SK-N-SH treated with all-trans-retinoic acid at 6 μM for 48 hours (cell line): ENCODE results near the gene INPP4B.

Source experiments
- ARNTL ChIP-seq: fragments of 450-650 bp; formaldehyde crosslinking; IDR thresholded peaks from 2 replicates; pipeline ENCODE4 v1.5.0; 2020; ENCODE audit warnings: low read depth, mild to moderate bottlenecking, moderate library complexity, borderline replicate concordance
- ISL1 ChIP-seq: fragments of 250-450 bp; sonication (Bioruptor Pico); IDR thresholded peaks from 2 replicates; pipeline ENCODE4 v2.1.2; 2022; ENCODE audit warnings: mild to moderate bottlenecking, moderate library complexity
- OSR1 ChIP-seq: fragments of 250-450 bp; sonication (Bioruptor Pico); IDR thresholded peaks from 2 replicates; pipeline ENCODE4 v1.8.0; 2022; ENCODE audit warnings: moderate library complexity, mild to moderate bottlenecking, inconsistent platforms
- ZFP30 ChIP-seq: fragments of 450-650 bp; formaldehyde crosslinking; IDR thresholded peaks from 2 replicates; pipeline ENCODE4 v1.5.0; 2022; ENCODE audit warnings: mild to moderate bottlenecking, moderate library complexity
- ZNF70 ChIP-seq: fragments of 450-650 bp; formaldehyde crosslinking; IDR thresholded peaks from 2 replicates; pipeline ENCODE4 v1.5.0; 2020; ENCODE audit warnings: mild to moderate bottlenecking, moderate library complexity
- TF ChIP-seq, protein P1 (sequence below): fragments of 250-450 bp; sonication (Bioruptor Pico); IDR thresholded peaks from 2 replicates; pipeline ENCODE4 v1.5.0; 2020; ENCODE audit warnings: mild to moderate bottlenecking, moderate library complexity

DNA sequence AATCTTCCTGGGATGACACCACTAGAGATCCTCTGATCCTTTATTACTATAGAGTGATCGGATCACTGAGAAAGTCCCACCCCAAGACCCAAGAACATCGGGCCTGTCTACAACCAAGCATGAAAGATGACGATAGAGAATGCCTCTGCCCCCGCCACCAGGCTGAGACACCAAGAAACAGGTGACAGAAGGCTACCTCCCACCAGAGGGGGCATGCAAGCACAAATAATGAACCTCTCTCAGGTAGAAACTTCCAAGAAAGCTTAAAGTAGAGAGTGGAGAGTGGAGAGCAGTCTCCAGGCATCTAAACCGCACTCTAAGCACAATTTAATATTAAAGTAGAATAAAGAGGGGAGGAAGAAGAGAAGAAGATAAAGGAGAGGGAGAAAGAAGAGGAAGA lies 402.6 kb downstream of the INPP4B start:
- TF ChIP-seq ZFP30 (CRISPR knock-in tag) (no peak), ARNTL (no peak), ZNF70 (no peak), OSR1 (CRISPR knock-in tag) (no peak), ISL1 (CRISPR knock-in tag) (no peak)
- TF ChIP-seq, protein P1, sequence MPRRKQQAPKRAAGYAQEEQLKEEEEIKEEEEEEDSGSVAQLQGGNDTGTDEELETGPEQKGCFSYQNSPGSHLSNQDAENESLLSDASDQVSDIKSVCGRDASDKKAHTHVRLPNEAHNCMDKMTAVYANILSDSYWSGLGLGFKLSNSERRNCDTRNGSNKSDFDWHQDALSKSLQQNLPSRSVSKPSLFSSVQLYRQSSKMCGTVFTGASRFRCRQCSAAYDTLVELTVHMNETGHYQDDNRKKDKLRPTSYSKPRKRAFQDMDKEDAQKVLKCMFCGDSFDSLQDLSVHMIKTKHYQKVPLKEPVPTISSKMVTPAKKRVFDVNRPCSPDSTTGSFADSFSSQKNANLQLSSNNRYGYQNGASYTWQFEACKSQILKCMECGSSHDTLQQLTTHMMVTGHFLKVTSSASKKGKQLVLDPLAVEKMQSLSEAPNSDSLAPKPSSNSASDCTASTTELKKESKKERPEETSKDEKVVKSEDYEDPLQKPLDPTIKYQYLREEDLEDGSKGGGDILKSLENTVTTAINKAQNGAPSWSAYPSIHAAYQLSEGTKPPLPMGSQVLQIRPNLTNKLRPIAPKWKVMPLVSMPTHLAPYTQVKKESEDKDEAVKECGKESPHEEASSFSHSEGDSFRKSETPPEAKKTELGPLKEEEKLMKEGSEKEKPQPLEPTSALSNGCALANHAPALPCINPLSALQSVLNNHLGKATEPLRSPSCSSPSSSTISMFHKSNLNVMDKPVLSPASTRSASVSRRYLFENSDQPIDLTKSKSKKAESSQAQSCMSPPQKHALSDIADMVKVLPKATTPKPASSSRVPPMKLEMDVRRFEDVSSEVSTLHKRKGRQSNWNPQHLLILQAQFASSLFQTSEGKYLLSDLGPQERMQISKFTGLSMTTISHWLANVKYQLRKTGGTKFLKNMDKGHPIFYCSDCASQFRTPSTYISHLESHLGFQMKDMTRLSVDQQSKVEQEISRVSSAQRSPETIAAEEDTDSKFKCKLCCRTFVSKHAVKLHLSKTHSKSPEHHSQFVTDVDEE (CRISPR knock-in tag): no peak
